H7 (cell line): ENCODE data around the gene PCSK9. TPM values are rescaled to one million over a fixed set of nuclear protein-coding genes. Genes with fewer than 3 reads are reported as not detected.
A peak's percentile ranks its signal among the peaks of the same experiment; 100 is the strongest.
"Not testable (repeated sequence)": the region's sequence is repeated elsewhere in the genome, so short reads cannot be mapped to it uniquely, and the experiment has no call there.

Source experiments
- DNase-seq: peaks from one replicate; pipeline ENCODE4 v3.0.0; 2012
- H3K27me3 ChIP-seq: 2 replicates; pipeline ENCODE4 v1.6.0; 2011; ENCODE audit warnings: mild to moderate bottlenecking, low read length; ENCODE audit not compliant: control insufficient read depth, insufficient read depth
- H3K36me3 ChIP-seq: replicated peaks from 2 replicates; pipeline ENCODE4 v1.5.1; 2011; ENCODE audit warnings: low read length; ENCODE audit not compliant: control insufficient read depth, insufficient read depth
- H3K4me3 ChIP-seq: 2 replicates; pipeline ENCODE4 v1.5.1; 2011; ENCODE audit warnings: low read depth, mild to moderate bottlenecking, control low read depth, low read length, moderate library complexity; ENCODE audit not compliant: insufficient read depth
- total RNA-seq: library from RNA; depleted of rRNA; stranded (reverse); fragments of >200 nt; shearing (Covaris generic); gene quantifications from 2 replicates; pipeline ENCODE4 v1.2.3, GENCODE V29; 2014

PCSK9 gene
- total RNA-seq, 1 experiment from 2014 or later, result 103 TPM

- not testable (repeated sequence) for H3K4me3 ChIP-seq, DNase-seq, H3K36me3 ChIP-seq, H3K27me3 ChIP-seq
These were observed 15.2 kb upstream of the PCSK9 start for GRCh38 chr1:55024163-55024562.

GRCh38 chr1:55026682-55027081 lies 12.7 kb upstream of the PCSK9 start:
- not testable (repeated sequence) for H3K27me3 ChIP-seq, H3K36me3 ChIP-seq, DNase-seq, H3K4me3 ChIP-seq

GRCh38 chr1:55031098-55031497 lies 8.2 kb upstream of the PCSK9 start:
- H3K27me3 ChIP-seq, H3K4me3 ChIP-seq, DNase-seq, H3K36me3 ChIP-seq: not testable (repeated sequence)

- DNase-seq, result no peak
- H3K27me3 ChIP-seq, result peaks cover 8% of the 10 kb centered on the region
- H3K4me3 ChIP-seq, result no peak overlapping the region
- H3K36me3 ChIP-seq, result no peaks in the 10 kb centered on the region
These were observed 6.1 kb upstream of the PCSK9 start for GRCh38 chr1:55033265-55033614.

- H3K4me3 ChIP-seq, result no peak overlapping the region
- no peak for DNase-seq
- peaks cover 22% of the 10 kb centered on the region for H3K27me3 ChIP-seq
- H3K36me3 ChIP-seq, result no peaks in the 10 kb centered on the region
These were observed 4.7 kb upstream of the PCSK9 start for GRCh38 chr1:55034476-55035133.

GRCh38 chr1:55035904-55036303 lies 3.4 kb upstream of the PCSK9 start:
- peaks cover 35% of the 10 kb centered on the region for H3K27me3 ChIP-seq
- H3K4me3 ChIP-seq, result no peak overlapping the region
- H3K36me3 ChIP-seq, result no peaks in the 10 kb centered on the region
- peak; percentile 74 for DNase-seq

- H3K36me3 ChIP-seq, result no peaks in the 10 kb centered on the region
- no peak for DNase-seq
- H3K27me3 ChIP-seq, result peaks cover 39% of the 10 kb centered on the region
- H3K4me3 ChIP-seq, result no peak overlapping the region
These were observed 1.4 kb upstream of the PCSK9 start for GRCh38 chr1:55037733-55038551.

- H3K4me3 ChIP-seq, result no peak overlapping the region
- no peak for DNase-seq
- H3K36me3 ChIP-seq, result no peaks in the 10 kb centered on the region
- H3K27me3 ChIP-seq, result peaks cover 39% of the 10 kb centered on the region
These were observed 853 bp upstream of the PCSK9 start for GRCh38 chr1:55038552-55038838.

GRCh38 chr1:55038974-55039341 lies 390 bp upstream of the PCSK9 start:
- Histone ChIP-seq H3K27me3 (peaks cover 39% of the 10 kb centered on the region), H3K36me3 (no peaks in the 10 kb centered on the region), H3K4me3 (peak overlapping the region; percentile 67)
- no peak for DNase-seq

GRCh38 chr1:55040083-55040932 lies 960 bp downstream of the PCSK9 start:
- peaks cover 39% of the 10 kb centered on the region for H3K27me3 ChIP-seq
- DNase-seq, result peak; percentile 82
- H3K36me3 ChIP-seq, result no peaks in the 10 kb centered on the region; the same call in 1 of the 2 replicates
- H3K4me3 ChIP-seq, result peak overlapping the region; percentile 67

GRCh38 chr1:55040933-55041494 lies 1.7 kb downstream of the PCSK9 start:
- Histone ChIP-seq H3K27me3 (peaks cover 39% of the 10 kb centered on the region), H3K4me3 (peak overlapping the region; percentile 67; the same call in 1 of the 2 replicates), H3K36me3 (no peaks in the 10 kb centered on the region; the same call in 1 of the 2 replicates)
- DNase-seq, result no peak

- Histone ChIP-seq H3K4me3 (no peak overlapping the region), H3K27me3 (peaks cover 39% of the 10 kb centered on the region), H3K36me3 (no peaks in the 10 kb centered on the region; the same call in 1 of the 2 replicates)
- DNase-seq, result no peak
These were observed 2.3 kb downstream of the PCSK9 start for GRCh38 chr1:55041613-55042012.

- Histone ChIP-seq H3K27me3 (peaks cover 33% of the 10 kb centered on the region), H3K4me3 (no peak overlapping the region), H3K36me3 (no peaks in the 10 kb centered on the region; the same call in 1 of the 2 replicates)
- no peak for DNase-seq
These were observed 3.7 kb downstream of the PCSK9 start for GRCh38 chr1:55043011-55043410.

GRCh38 chr1:55043726-55044125 lies 4.4 kb downstream of the PCSK9 start:
- H3K27me3 ChIP-seq, result peaks cover 26% of the 10 kb centered on the region
- no peak for DNase-seq
- H3K36me3 ChIP-seq, result no peaks in the 10 kb centered on the region; the same call in 1 of the 2 replicates
- no peak overlapping the region for H3K4me3 ChIP-seq
